Panc1 (cell line): ENCODE results near the gene SCEL.

Source experiments
- CTCF ChIP-seq: fragments of 450-650 bp; IDR thresholded peaks from 2 replicates; pipeline ENCODE4 v1.5.1; 2017; ENCODE audit warnings: mild to moderate bottlenecking
- POLR2AphosphoS5 ChIP-seq: IDR thresholded peaks from 2 replicates; pipeline ENCODE4 v1.6.1; 2012; ENCODE audit warnings: mild to moderate bottlenecking, low read depth, low read length, moderate library complexity
- REST ChIP-seq, 2 experiments: IDR thresholded peaks; 2 replicates each; pipeline ENCODE4 v1.6.1; 2011 to 2012; ENCODE audit warnings: low read depth in 2 of 2, control low read depth in 1 of 2, low read length in 1 of 2, mild to moderate bottlenecking in 1 of 2, moderate library complexity in 1 of 2; ENCODE audit not compliant: insufficient read depth in 1 of 2
- SIN3A ChIP-seq: IDR thresholded peaks from 2 replicates; pipeline ENCODE4 v1.6.1; 2012; ENCODE audit warnings: low read depth, mild to moderate bottlenecking, low read length, moderate library complexity, borderline replicate concordance; ENCODE audit not compliant: insufficient read depth

- TF ChIP-seq CTCF: no peak
- TF ChIP-seq REST (IDR thresholded peaks at IDR 0.05; ENCODE audit: insufficient read depth in 1 of 2, low read depth in 2 of 2, low read length in 1 of 2): no peak
- no peak for TF ChIP-seq POLR2AphosphoS5
- TF ChIP-seq SIN3A: no peak
These were observed 12.1 kb upstream of the SCEL start for GRCh38 chr13:77523386-77523785.
